Stimulated activated CD8-positive, alpha-beta memory T cell treated with anti-CD3 and anti-CD28 coated beads, Interleukin-7, amount 100 ng/mL, for 4 hours (primary cell): ENCODE results near the gene MAP7.
"Not testable (repeated sequence)": the region's sequence is repeated elsewhere in the genome, so short reads cannot be mapped to it uniquely, and the experiment has no call there.

Source experiments
- DNase-seq, 2 donors: peaks; one replicate each; pipeline ENCODE4 v3.0.0-alpha.2; 2020; ENCODE audit warnings: low read depth in 2 of 2

Gene MAP7

DNA sequence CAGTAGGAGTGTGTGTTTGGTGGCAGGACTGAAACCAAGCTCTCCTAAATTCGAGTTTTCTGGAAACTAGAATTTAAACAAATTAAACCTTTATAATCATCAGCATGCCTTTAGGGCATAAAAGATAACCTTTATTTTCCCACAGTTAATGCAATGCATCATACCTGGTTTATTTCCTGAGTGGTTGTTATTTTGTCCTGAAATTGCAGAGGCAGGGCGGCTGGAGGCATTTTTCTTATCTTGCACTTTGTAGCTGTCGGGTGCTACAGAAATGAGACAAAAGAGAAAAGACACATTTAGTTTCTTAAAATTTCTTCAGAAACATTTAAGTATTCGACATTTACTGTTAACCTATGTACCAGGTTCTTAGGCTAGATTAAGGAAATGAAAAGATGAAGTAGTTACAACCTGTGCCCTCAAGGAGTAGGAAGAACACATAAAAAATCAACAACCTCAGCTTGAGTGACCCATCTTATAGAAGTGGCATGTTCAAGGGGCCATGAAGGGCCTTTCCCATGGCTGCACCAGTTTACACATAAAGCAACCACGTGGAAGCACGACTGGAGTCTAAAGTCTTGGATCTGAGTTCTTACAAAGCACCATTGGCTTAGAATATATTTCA lies 128.6 kb downstream of the MAP7 start:
- DNase-seq, result no peak

DNA sequence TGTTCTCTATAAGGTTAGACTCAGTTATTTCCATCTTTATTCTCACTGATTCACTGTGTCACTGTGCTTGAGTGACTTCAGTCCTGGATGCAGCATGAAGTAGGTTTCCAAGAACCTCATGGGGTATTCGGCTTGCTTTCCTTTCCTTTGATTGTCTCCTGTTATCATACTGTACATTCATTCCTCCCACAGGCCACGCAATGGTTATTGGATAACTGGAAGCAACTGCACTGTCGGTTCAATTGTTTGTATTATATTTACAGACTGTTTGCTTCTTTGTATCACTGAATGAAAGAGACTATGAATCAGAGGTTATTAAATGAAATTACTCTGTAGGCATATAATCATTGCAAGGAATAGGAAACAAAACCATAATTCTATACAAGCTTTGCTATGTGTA lies 129.4 kb downstream of the MAP7 start:
- DNase-seq, result no peak

- DNase-seq, result no peak
Measured at GRCh38 chr6:136415351-136416007, 134.7 kb downstream of the MAP7 start.

GRCh38 chr6:136412410-136412809 lies 137.8 kb downstream of the MAP7 start:
- no peak for DNase-seq

DNA sequence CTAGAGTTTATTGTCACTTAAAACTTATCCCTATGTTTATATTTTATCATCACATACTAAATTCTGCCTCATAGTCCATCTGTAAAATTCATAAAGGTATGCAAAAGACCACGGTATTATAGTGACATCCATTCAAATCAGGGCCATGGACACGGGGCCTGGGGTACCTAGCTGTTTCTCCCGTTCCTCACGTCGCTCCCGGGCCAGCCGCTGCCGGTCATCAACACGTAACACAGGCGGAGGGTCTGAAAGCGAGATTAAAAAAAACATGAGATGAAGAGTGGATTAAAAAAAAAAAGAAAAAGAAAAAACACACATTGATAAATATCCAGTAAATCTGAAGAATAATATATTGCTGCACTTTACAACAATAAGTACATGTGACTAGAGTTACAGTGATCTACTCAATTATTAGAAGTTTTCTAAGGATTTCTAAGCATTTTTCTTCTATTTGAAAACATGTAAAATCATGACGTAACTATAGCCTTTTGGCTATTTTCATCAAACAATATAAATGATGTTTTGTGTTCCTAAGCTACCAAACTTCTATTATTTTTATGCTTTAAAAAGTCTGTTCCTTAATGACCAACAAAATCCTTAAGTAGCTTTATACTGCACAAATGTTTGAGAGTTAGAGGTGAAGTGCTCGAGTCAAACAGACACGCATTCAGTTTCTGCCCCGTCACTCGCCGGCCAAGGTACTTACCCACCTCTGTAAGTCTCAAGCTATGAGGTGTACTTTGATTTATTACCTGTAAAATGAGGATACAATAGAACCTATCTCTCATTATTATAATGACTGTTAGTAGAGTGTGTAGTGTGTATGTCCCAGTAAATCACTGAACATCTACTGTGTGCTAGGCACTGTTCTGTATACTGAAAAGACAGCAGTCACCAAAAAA lies 138.5 kb downstream of the MAP7 start:
- no peak for DNase-seq

DNA sequence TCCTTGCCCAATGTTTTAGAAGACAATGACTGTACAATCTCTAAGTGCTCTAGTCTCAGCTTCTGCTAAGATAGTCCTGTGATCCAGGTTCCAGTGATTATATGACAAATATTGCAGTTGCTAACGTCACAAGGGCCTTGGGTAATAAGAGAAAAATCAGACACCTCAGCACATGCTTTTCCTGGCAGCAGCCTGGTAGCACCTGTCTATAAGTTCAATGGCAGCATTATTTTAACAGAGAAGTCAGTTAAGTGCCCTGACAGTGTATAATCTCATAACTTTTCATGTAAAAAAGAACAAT lies 139.2 kb downstream of the MAP7 start:
- no peak for DNase-seq

DNA sequence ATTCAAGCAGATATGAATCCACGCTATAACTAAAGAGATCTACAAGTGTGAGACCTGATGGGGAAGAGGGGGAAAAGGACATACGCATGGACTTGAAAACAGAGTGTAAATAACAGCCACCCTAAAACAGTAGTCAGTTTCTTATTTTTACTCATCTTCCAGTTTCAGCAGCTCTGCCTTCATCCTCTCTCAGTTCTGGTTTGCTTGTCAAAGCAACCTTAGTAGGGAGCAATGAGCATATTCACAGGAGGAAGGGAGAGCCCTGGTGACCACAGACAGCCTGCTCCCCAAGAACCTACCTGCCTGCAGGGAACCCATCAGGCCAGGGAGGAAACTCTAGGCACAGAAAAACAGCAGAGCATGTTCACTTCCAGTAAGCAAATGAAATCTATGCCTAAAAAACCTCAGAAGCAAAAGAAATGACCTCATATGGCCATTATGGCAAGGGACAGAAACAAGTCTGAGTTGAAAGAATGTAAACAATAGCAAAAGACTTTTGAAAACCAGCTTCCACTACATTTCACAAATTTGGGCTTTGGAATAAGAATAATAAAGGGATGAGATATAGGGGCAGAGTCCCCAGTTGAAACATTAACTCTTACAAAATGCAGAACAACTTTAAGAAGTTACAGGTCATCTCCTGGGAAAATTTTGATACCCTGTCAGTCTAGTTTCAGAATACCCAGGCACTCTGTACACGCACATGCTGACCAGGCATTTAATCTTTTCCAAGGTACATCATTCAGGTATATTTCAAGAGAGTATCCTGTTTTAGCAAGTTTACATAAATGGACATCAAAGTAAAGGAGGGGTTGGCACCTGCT lies 139.8 kb downstream of the MAP7 start:
- no peak for DNase-seq

DNA sequence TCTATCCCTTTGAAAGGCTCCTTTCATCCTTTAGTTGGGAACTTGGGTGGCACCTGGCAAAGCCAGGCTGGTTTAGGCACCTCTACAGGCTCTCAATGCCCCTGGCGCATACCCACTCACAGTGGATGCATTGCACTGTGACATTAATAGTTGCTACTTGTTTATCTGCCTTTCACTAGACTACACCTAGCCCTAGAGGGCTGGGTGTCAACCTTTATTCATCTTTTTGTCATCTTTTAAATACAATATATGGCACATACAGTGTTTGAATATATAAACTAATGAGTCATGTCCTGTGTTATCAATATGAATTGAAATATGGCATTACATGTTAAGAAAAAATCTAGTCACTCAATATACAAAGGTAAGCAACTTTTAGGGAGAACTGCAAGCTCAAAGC lies 140.6 kb downstream of the MAP7 start:
- DNase-seq, result no peak

DNA sequence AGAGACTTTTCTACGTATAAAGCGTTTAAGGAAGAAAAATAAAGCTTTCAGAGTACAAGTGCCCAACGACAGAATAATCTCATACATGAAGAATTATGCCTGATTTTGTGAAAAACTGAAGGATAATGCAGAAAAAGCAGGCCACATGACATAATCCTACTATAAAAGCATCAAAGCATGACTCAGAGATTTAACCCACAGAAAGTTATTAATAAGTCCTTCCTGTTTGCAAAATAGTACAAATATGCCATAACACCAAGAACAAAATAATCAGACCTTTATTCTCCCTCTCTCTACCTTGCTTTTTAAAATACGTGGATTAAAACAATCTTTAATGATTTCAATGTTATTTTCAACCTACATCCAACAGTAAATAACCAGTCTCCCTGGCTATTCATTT lies 142.0 kb downstream of the MAP7 start:
- no peak for DNase-seq

GRCh38 chr6:136405420-136406029 lies 144.7 kb downstream of the MAP7 start:
- DNase-seq, result no peak

- DNase-seq, result no peak
Measured at GRCh38 chr6:136404627-136405419, 145.4 kb downstream of the MAP7 start.

GRCh38 chr6:136404007-136404406 lies 146.2 kb downstream of the MAP7 start:
- no peak for DNase-seq

DNA sequence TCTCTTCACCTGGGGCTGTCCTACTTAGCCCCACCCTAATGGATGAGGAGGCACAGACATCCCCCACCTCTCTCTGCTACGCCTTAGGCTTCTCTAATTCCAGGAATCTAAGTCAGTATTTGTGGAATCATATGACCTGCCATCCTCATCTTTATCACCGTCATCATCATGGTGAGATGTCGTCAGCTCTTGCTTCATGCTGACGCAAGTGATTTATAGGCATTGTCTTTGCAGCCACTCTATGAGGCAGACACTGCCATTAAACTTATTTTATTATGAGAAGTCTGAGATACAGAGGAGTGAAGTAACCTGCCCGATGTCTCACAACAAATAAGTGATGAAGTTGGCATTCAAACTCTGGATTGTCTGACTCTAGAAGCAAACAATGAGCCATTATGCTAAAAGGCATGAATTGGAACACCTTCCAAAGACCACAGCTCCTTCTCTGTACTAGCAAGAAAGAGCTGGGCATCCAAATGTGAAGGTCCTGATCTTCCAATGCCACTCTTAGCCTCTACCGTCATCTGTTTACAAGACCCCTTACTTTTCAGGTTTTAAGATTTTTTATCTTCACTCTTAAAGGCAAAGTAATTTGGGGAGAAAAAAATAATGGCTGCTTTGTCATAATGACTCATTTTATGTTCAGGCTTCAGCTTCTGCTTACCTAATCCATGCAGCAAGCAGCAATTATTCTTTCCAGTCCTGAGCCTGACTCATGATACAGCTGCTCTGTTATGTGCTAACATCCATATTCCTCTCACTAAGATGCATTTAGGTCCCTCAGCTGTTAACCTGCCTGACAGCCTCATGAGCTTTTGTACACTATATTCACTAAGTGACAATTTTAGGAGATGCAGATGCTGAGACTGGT lies 146.9 kb downstream of the MAP7 start:
- no peak for DNase-seq

DNA sequence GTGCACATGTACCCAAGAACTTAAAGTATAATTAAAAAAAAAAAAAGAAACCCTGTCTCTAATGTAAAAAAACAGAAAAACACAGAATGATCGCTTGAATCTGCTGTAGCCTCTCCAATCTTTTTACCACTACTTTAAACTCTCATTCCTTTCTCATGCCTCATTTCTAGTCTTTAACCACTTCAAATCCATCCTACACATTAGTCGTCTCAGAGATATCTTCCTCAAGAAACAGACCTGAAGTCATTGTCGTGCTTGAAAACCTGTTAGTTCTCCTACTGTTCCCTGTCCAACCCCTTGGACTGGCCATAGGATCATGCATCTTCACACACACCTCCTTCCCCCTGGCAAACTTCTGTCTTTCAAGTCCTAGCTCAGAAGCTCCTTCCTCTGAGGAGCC lies 148.5 kb downstream of the MAP7 start:
- no peak for DNase-seq

DNA sequence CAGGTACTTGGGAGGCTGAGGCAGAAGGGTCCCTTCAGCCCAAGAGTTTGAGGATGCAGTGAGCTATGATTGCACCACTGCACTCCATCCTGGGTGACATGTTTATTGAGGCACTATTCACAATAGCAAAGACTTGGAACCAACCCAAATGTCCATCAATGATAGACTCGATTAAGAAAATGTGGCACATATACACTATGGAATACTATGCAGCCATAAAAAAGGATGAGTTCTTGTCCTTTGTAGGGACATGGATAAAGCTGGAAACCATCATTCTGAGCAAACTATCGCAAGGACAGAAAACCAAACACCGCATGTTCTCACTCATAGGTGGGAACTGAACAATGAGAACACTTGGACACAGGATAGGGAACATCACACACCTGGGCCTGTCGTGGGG lies 149.0 kb downstream of the MAP7 start:
- not testable (repeated sequence) for DNase-seq

GRCh38 chr6:136398453-136398852 lies 151.8 kb downstream of the MAP7 start:
- DNase-seq, result no peak

DNA sequence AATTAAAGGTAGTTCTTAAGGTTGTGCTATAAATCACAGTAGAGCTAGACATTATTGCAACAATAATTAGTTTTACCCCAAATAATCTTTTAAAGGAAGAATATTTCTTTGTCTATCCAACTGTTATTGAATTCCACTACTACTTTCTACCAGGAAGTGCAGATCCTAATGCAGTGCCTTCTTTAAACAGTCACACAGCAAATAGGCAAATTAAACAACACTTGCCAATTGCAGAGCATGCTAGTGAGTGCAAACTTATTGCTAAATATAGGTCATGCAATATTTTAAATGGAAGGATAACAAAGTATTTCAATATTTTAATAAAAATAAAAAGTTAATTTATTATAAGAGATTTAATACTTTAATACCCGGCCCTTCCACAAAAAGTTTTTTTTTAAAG lies 153.3 kb downstream of the MAP7 start:
- no peak for DNase-seq

DNA sequence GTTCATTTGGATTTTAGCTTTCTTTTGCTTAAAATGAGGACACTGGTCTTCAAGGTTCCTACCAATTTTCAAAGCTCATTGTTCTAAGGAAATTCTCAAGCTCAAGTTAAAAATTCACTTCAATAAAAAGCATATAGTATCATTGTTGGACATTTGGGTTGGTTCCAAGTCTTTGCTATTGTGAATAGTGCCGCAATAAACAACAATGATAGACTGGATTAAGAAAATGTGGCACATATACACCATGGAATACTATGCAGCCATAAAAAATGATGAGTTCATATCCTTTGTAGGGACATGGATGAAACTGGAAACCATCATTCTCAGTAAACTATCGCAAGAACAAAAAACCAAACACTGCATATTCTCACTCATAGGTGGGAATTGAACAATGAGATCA lies 159.3 kb downstream of the MAP7 start:
- DNase-seq, result not testable (repeated sequence)

DNA sequence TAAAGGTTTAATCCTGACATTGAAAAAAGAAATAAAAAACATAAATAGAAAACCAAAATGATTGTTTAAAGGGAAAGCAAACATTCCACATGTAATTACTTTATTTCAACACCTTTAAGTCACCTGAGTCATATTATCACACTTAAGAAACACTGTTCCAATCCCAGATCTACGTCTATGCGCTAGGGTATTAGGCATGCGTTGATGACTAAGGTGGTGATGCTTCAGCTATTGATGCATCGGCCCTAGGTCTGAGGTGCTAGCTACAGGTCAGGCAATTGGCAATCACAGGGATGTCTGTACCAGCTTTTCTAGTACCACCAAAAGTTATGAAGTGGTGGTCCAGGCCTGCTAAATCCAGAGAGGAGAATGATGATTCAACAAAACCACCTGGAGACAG lies 162.9 kb downstream of the MAP7 start:
- no peak for DNase-seq
